H54 (cell line): Measurements from ENCODE around the gene AQP4.

ENCODE experiments used
- DNase-seq: peaks from one replicate; pipeline ENCODE4 v3.0.0; 2011; ENCODE audit warnings: low spot score, mixed read lengths; ENCODE audit not compliant: insufficient read length
- FAIRE-seq: peaks from 3 replicates; lab custom pipeline; 2011; peaks lifted over from hg19 to GRCh38; lab: Jason Lieb, UNC
- POLR2A ChIP-seq: IDR thresholded peaks from 2 replicates; pipeline ENCODE4 v1.6.1; 2011; ENCODE audit warnings: low read depth, mild to moderate bottlenecking, low read length

The AQP4 gene

GRCh38 chr18:26818461-26818860, 47.0 kb downstream of the AQP4 start:
- FAIRE-seq (no peak), DNase-seq (no peak)
- no peak for TF ChIP-seq POLR2A

- no peak for DNase-seq
- TF ChIP-seq POLR2A = no peak
- no peak for FAIRE-seq
Measured at GRCh38 chr18:26813043-26813442, 52.5 kb downstream of the AQP4 start.

- no peak for TF ChIP-seq POLR2A
- no peak for DNase-seq
- FAIRE-seq = no peak
Measured at GRCh38 chr18:26812462-26812861, 53.0 kb downstream of the AQP4 start.

- FAIRE-seq = no peak
- no peak for DNase-seq
- no peak for TF ChIP-seq POLR2A
Measured at GRCh38 chr18:26809346-26809745, 56.2 kb downstream of the AQP4 start.

- no peak for DNase-seq
- no peak for FAIRE-seq
Measured at GRCh38 chr18:26806224-26806623, 59.3 kb downstream of the AQP4 start.

GRCh38 chr18:26804519-26804918, 61.0 kb downstream of the AQP4 start:
- DNase-seq (no peak), FAIRE-seq (no peak)
- no peak for TF ChIP-seq POLR2A

More at GRCh38 chr18:26806224-26806623, 59.3 kb downstream of the AQP4 start:
- TF ChIP-seq POLR2A = no peak

- no peak for FAIRE-seq
- TF ChIP-seq POLR2A = no peak
- DNase-seq = no peak
Measured at GRCh38 chr18:26803643-26804042, 61.9 kb downstream of the AQP4 start.

GRCh38 chr18:26802330-26803200, 62.9 kb downstream of the AQP4 start:
- FAIRE-seq (no peak), DNase-seq (no peak)
- no peak for TF ChIP-seq POLR2A
